Activated CD4-positive, alpha-beta T cell treated with anti-CD3 and anti-CD28 coated beads, Interleukin-2, amount 10 ng/mL, durations not matched to agents 24 days and 14 days (primary cell): Measurements from ENCODE around the gene KCNQ2. TPM values are rescaled to one million over a fixed set of nuclear protein-coding genes. Genes with fewer than 3 reads are reported as not detected.
"Not testable (repeated sequence)": the region's sequence is repeated elsewhere in the genome, so short reads cannot be mapped to it uniquely, and the experiment has no call there.

Experiments used
- DNase-seq: peaks from one replicate; pipeline ENCODE4 v3.0.0; 2022
- H3K27ac Mint-ChIP-seq: one replicate; pipeline ENCODE4 v1.8.0; 2022; ENCODE audit warnings: mild to moderate bottlenecking, mixed read lengths
- H3K27me3 Mint-ChIP-seq: one replicate; pipeline ENCODE4 v1.8.0; 2022; ENCODE audit warnings: mixed read lengths
- H3K36me3 Mint-ChIP-seq: one replicate; pipeline ENCODE4 v1.8.0; 2022; ENCODE audit warnings: low read depth, mild to moderate bottlenecking, mixed read lengths
- H3K4me1 Mint-ChIP-seq: one replicate; pipeline ENCODE4 v1.8.0; 2021; ENCODE audit warnings: mixed read lengths
- H3K4me3 Mint-ChIP-seq: one replicate; pipeline ENCODE4 v1.8.0; 2022; ENCODE audit warnings: mild to moderate bottlenecking, moderate library complexity, mixed read lengths
- H3K9me3 Mint-ChIP-seq: one replicate; pipeline ENCODE4 v1.8.0; 2021; ENCODE audit warnings: mixed read lengths
- intact Hi-C: fragments of 100-400 bp; cut with micrococcal nuclease; formaldehyde crosslinking; loops from one replicate; pipeline ENCODE4 v1.15.1; 2023
- total RNA-seq: library from RNA; stranded (reverse); gene quantifications from 2 replicates; pipeline ENCODE4 v1.2.3, GENCODE V29; 2022

KCNQ2 gene
- total RNA-seq, 1 donor from 2014 or later = not detected

GRCh38 chr20:63384336-63384735 is 88.1 kb downstream of the KCNQ2 start:
- intact Hi-C loops = loop anchor here (5.0 kb wide), 1 partner anchor 77 kb away; no protein-coding TSS in a partner anchor
- no peak for DNase-seq

GRCh38 chr20:63383556-63383955 is 88.9 kb downstream of the KCNQ2 start:
- Mint-ChIP-seq H3K27ac (no peak overlapping the region), H3K36me3 (peaks cover 3% of the 10 kb centered on the region), H3K9me3 (peaks cover 10% of the 10 kb centered on the region), H3K4me3 (no peak overlapping the region), H3K27me3 (no peaks in the 10 kb centered on the region), H3K4me1 (no peaks in the 10 kb centered on the region)
- intact Hi-C loops = loop anchor here (5.0 kb wide), 1 partner anchor 76 kb away; no protein-coding TSS in a partner anchor
- no peak for DNase-seq

More at GRCh38 chr20:63384336-63384735, 88.1 kb downstream of the KCNQ2 start:
- Mint-ChIP-seq H3K4me1 (no peaks in the 10 kb centered on the region), H3K9me3 (peaks cover 10% of the 10 kb centered on the region), H3K4me3 (no peak overlapping the region), H3K27me3 (no peaks in the 10 kb centered on the region), H3K36me3 (peaks cover 3% of the 10 kb centered on the region), H3K27ac (no peak overlapping the region)

- intact Hi-C loops = loop anchor here (5.0 kb wide), 1 partner anchor 75 kb away; no protein-coding TSS in a partner anchor
- peaks cover 6% of the 10 kb centered on the region for H3K9me3 Mint-ChIP-seq
- no peak overlapping the region for H3K4me3 Mint-ChIP-seq
- H3K27me3 Mint-ChIP-seq = no peaks in the 10 kb centered on the region
- DNase-seq = no peak
- H3K4me1 Mint-ChIP-seq = no peaks in the 10 kb centered on the region
- peaks cover 3% of the 10 kb centered on the region for H3K36me3 Mint-ChIP-seq
- no peak overlapping the region for H3K27ac Mint-ChIP-seq
Measured at GRCh38 chr20:63382551-63383300, 89.7 kb downstream of the KCNQ2 start.

GRCh38 chr20:63381781-63382431 is 90.5 kb downstream of the KCNQ2 start:
- Mint-ChIP-seq H3K4me3 (no peak overlapping the region), H3K27ac (no peak overlapping the region), H3K36me3 (peaks cover 3% of the 10 kb centered on the region), H3K9me3 (peaks cover under 1% of the 10 kb centered on the region), H3K27me3 (peaks cover 4% of the 10 kb centered on the region), H3K4me1 (no peaks in the 10 kb centered on the region)
- peak; percentile 81 for DNase-seq
- intact Hi-C loops = loop anchor here (1.0 to 5.0 kb wide), 2 partner anchors 75 to 159 kb away; no protein-coding TSS in a partner anchor

GRCh38 chr20:63380346-63380870 is 92.0 kb downstream of the KCNQ2 start:
- intact Hi-C loops = loop anchor here (5.0 kb wide), 1 partner anchor 73 kb away; no protein-coding TSS in a partner anchor
- no peaks in the 10 kb centered on the region for H3K9me3 Mint-ChIP-seq
- no peak overlapping the region for H3K4me3 Mint-ChIP-seq
- no peaks in the 10 kb centered on the region for H3K4me1 Mint-ChIP-seq
- no peaks in the 10 kb centered on the region for H3K36me3 Mint-ChIP-seq
- peaks cover 6% of the 10 kb centered on the region for H3K27me3 Mint-ChIP-seq
- H3K27ac Mint-ChIP-seq = no peak overlapping the region
- no peak for DNase-seq

- not testable (repeated sequence) for H3K4me3 Mint-ChIP-seq, H3K36me3 Mint-ChIP-seq, H3K4me1 Mint-ChIP-seq, H3K27me3 Mint-ChIP-seq, H3K27ac Mint-ChIP-seq, H3K9me3 Mint-ChIP-seq, DNase-seq
- intact Hi-C loops = loop anchor here (5.0 kb wide), 1 partner anchor 73 kb away; no protein-coding TSS in a partner anchor
Measured at GRCh38 chr20:63379872-63380271, 92.6 kb downstream of the KCNQ2 start.

- Mint-ChIP-seq H3K27me3 (peaks cover 6% of the 10 kb centered on the region), H3K9me3 (no peaks in the 10 kb centered on the region)
Measured at GRCh38 chr20:63379296-63379695, 93.2 kb downstream of the KCNQ2 start.

GRCh38 chr20:63378626-63379025 is 93.8 kb downstream of the KCNQ2 start:
- DNase-seq = no peak
- no peaks in the 10 kb centered on the region for H3K9me3 Mint-ChIP-seq
- H3K27ac Mint-ChIP-seq = no peak overlapping the region
- intact Hi-C loops = no loop called here
- H3K36me3 Mint-ChIP-seq = no peaks in the 10 kb centered on the region
- no peaks in the 10 kb centered on the region for H3K4me1 Mint-ChIP-seq
- H3K27me3 Mint-ChIP-seq = peaks cover 6% of the 10 kb centered on the region
- no peak overlapping the region for H3K4me3 Mint-ChIP-seq

More at GRCh38 chr20:63379296-63379695, 93.2 kb downstream of the KCNQ2 start:
- DNase-seq = no peak
- intact Hi-C loops = no loop called here
- no peak overlapping the region for H3K27ac Mint-ChIP-seq
- H3K4me1 Mint-ChIP-seq = no peaks in the 10 kb centered on the region
- no peak overlapping the region for H3K4me3 Mint-ChIP-seq
- no peaks in the 10 kb centered on the region for H3K36me3 Mint-ChIP-seq

- Mint-ChIP-seq H3K27ac (no peak overlapping the region), H3K4me1 (no peaks in the 10 kb centered on the region), H3K36me3 (no peaks in the 10 kb centered on the region), H3K9me3 (no peaks in the 10 kb centered on the region), H3K27me3 (peaks cover 6% of the 10 kb centered on the region), H3K4me3 (no peak overlapping the region)
- no peak for DNase-seq
- intact Hi-C loops = no loop called here
Measured at GRCh38 chr20:63377951-63378381, 94.5 kb downstream of the KCNQ2 start.

GRCh38 chr20:63377256-63377941 is 95.1 kb downstream of the KCNQ2 start:
- Mint-ChIP-seq H3K4me1 (no peaks in the 10 kb centered on the region), H3K36me3 (no peaks in the 10 kb centered on the region), H3K27ac (no peak overlapping the region), H3K27me3 (peaks cover 6% of the 10 kb centered on the region), H3K4me3 (no peak overlapping the region), H3K9me3 (no peaks in the 10 kb centered on the region)
- intact Hi-C loops = no loop called here
- no peak for DNase-seq

- H3K36me3 Mint-ChIP-seq = no peaks in the 10 kb centered on the region
- no peaks in the 10 kb centered on the region for H3K9me3 Mint-ChIP-seq
- peaks cover 6% of the 10 kb centered on the region for H3K27me3 Mint-ChIP-seq
- no peak overlapping the region for H3K27ac Mint-ChIP-seq
- no peak overlapping the region for H3K4me3 Mint-ChIP-seq
- intact Hi-C loops = no loop called here
- H3K4me1 Mint-ChIP-seq = no peaks in the 10 kb centered on the region
- DNase-seq = no peak
Measured at GRCh38 chr20:63376283-63377250, 95.9 kb downstream of the KCNQ2 start.

- peaks cover 6% of the 10 kb centered on the region for H3K27me3 Mint-ChIP-seq
- no peaks in the 10 kb centered on the region for H3K9me3 Mint-ChIP-seq
- no peak overlapping the region for H3K27ac Mint-ChIP-seq
- no peaks in the 10 kb centered on the region for H3K4me1 Mint-ChIP-seq
- no peak for DNase-seq
- no peak overlapping the region for H3K4me3 Mint-ChIP-seq
- intact Hi-C loops = no loop called here
- H3K36me3 Mint-ChIP-seq = no peaks in the 10 kb centered on the region
Measured at GRCh38 chr20:63375438-63375837, 97.0 kb downstream of the KCNQ2 start.

GRCh38 chr20:63374504-63374903 is 98.0 kb downstream of the KCNQ2 start:
- H3K4me1 Mint-ChIP-seq = no peaks in the 10 kb centered on the region

More at GRCh38 chr20:63374504-63374903, 98.0 kb downstream of the KCNQ2 start:
- Mint-ChIP-seq H3K36me3 (no peaks in the 10 kb centered on the region), H3K27ac (no peak overlapping the region), H3K27me3 (peaks cover 6% of the 10 kb centered on the region), H3K9me3 (no peaks in the 10 kb centered on the region), H3K4me3 (no peak overlapping the region)
- DNase-seq = no peak
- intact Hi-C loops = no loop called here
